NCI-H2081 (cell line): ENCODE data around the gene CIROP.
A peak's percentile ranks its signal among the peaks of the same experiment; 100 is the strongest.

Experiments
- DNase-seq, 2 experiments: peaks; one replicate each; lab custom pipeline; 2025; lab: John Stamatoyannopoulos, UW

Gene CIROP

DNA sequence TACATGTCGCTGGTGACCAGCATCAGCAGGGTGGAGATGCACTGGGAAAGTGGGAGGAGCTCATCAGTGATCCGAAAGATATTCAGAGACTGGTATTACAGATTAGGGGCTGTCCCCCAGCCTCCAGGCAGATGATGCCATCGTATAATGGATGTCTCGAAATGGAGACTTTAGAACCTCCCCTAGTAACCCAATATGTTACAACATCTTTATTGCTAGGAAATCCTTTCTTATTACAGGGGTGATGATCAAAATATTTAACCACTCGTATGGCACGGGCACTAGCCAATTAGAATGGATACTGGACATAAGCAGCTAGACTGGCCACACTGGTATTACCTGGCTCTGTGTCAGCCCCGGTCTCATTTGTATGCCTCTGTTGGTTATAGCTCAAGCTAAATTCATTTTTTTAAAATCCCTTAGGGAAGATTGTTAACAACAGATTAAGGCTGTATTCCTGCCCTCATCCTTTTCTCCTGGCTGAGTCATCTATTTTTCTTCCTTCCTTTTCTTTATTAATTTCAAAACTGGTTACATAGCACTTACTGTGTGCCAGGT, 25.0 kb upstream of the CIROP start:
- no peak for DNase-seq

DNA sequence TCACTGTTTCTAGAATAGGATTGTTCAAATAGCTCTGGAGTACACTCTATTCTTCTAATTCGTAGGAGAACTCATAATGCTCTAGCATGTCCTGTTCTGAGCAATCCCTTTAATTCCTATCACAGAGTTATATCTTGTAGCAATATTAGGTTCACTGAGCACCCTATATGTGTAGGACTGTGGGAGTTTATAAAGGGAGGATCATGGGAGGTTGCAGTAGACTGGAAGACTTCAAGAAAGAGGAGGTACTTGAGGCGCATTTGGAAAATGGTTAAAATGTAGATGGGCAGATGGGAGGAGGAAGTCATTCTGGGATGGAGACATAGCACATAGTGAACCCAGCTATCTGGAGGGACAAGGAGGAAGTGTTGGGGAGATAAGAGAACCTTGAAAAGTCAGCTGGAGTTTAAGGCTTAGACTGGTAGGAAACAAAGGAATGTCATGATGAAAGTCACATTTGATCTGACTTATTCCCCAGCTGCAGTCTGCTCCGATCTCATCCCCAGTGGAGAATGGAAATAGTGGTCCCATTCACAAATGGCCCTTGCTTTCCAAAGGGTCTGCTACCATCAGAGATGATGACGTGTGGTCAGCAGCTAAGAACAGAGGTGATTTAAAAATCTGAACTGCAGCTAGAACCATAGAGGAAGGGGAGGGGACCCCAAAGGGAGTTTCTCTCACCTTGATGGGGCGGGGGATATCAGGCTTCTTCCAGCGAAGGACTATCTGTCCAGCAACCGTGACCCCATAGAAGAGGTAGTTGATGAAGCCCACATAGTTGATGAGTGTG, 24.4 kb upstream of the CIROP start:
- DNase-seq, result no peak

DNA sequence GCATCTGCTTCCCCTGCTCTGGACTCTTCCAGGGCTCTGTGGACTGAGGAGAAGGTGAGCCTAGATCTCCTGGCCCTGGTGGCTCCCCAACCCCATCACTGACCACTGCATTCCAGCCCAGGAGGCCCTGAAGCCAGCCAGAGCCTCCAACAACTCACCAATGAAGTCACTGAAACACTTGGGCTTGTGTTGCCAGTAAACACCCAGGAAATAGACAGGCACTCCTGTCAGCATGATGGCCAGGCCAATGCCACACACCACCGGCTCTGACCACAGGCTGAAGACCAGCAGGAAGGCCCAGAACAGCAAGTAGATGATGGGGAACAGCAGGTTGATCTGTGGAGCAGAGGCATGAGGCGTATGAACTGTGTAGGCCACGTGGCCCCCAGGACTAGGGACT, 23.1 kb upstream of the CIROP start:
- no peak for DNase-seq

DNA sequence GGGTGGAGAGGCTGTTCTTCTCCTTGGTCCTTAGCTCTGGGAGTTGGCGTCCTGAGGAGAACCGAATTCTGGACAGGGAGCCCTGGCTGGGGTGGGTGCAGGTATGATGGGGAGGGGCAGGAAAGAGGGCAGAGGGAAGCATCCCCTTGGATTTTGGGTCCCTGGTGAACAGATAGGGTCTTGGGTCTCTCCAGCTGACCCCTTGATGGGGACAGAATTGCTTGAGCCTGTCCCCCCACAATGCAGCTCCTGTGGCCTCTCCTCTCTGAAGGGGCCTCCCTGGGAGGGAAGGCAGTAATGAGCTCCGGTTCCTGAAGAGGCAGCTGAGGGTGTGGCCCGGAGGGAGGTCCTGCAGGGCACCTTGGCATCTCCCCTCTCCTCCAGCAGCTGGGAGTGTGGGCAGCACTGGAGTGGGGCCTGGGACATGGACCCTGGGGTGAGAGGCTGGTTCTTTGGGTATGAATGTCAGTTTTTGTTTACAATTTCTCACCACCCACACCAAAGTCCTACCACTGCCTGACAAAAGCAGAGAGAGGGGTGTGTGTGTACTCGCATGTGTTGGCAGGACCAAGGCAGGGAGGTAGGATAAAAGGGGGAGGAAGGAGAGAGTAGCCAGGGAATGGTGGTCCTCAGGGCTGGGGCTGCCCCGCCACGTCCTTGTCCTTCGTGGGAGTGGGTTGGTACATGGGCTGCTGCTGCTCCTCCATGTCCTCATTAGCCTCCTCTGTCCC, 21.9 kb upstream of the CIROP start:
- DNase-seq, result no peak

DNA sequence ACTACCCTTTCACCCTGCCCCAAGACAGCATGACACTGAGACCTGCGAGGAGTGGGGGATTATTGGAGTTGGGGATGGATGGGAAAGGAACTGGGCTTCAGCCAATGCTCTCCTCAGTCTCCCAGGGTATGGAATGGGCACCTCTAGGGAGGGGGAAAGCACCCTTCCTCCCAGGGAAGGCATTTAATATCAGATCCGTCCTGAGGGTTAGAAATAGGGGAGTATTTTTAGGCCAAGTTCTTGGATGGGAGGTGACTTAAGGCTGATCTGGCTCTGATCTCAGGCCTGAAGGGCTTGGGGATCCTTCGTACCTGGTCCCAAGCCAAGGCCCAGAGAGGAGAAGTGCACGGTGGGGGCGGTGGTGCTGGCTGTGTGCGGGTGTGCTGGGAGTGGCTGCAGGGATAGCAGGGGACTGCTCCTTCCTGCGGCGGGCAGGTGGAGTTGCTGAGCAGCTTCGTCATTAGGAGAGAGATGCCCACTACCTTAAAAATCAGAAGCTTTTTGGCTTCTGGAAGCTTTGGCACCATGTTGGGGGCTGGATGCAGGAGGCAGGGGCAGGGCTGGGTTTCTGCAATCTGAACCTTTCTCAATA, 21.2 kb upstream of the CIROP start:
- DNase-seq, result no peak

DNA sequence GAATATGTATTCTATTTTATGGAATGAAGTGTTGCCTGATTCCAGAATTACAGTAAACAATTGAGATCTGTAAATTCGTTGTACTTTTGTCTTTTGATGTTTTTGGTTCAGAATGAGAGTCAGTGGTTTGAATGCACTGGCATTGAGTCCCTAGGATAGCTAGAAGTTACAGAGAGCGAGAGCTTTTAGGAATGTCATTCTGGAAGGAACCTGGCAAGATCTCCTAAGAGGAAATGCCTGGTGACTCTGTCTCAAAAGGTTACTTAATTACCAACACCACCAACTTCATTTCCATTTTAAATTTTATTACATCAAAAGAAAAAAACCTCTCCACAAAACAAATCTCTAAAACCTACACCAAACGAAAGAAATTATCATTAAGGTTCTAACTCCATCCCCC, 20.2 kb upstream of the CIROP start:
- no peak for DNase-seq

DNA sequence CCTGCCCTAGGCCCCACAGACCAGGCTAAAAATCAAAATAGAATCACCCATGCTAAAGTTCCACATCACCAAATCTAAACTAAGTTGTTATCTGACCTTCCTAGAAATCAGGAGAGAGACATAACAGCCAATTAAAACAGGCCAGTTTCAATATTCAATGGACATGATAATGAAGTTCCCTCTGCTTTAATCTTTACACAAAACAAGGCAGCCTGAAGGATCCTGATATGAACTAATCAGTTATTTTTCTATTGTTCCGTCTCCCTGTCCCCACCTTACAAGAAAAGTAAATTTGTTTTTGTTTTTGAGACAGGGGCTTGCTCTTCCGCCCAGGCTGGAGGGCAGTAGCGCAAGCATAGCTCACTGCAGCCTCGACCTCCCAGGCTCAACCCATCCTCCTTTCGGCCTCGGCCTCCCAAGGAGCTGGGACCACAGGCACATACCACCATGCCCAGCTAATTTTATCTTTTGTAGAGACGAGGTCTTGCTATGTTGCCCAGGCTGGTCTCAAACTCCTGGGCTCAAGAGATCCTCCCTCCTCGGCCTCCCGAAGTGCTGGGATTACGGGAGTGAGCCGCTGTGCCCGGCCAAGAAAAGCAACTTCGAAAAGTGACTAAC, 19.7 kb upstream of the CIROP start:
- no peak for DNase-seq

DNA sequence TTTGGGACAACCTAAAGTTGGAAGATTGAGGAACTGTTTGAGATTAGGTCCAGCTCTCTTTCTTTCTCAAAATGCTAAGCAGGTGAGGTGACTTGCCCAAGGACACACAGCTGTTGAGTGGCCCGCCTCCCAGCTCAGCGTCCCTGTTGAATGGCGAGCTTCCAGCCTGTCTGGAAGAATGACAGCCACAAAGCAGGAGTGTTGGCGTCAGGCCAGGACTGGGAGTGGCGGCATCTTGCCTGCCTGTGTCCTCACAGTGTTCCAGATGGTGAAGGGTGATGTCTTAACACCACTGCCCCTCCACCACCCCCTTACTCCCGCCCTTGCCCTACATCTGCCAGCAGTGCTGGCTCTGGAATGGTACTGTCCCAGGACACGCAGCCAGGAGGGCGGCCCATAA, 18.6 kb upstream of the CIROP start:
- DNase-seq, result peak; percentile 10 to 33

DNA sequence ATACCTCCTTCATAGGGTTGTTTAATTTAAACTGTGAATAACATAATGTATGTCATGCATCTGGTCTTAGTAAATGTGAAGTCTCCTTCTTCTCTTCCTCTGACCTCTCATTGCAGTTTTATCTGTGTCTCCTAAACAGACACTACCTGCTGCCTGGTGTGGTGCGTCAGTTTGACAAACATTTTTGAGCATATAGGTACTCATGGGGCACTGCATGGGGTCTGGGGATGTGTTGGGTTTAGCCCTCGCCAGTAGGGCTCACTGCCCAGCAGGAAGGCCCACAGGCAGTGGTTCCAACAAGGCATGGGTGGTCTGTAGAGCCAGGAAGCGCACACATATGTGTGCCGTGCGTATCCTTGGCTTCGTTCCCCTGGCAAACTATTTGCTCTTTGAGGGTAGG, 17.3 kb upstream of the CIROP start:
- no peak for DNase-seq

DNA sequence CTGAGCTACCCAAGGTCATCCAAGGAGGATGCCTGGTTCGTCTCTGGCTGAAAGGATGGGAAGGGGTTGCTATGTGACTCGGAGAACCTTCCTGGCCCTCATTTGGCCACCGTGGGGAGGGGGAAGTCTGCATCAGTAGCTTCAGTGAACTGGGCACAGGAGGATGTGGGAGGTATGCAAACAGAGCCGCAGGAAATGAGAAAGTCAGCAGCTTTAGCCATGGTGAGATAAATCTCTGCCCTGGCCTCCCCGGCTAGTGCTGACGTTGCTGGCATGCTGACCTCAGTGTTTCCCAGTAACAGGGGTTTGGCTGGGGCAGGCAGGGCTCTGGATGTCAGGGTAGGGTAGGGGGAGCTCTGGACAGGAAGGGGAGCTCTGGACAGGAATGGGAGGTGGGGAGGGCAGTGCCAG, 16.6 kb upstream of the CIROP start:
- no peak for DNase-seq

DNA sequence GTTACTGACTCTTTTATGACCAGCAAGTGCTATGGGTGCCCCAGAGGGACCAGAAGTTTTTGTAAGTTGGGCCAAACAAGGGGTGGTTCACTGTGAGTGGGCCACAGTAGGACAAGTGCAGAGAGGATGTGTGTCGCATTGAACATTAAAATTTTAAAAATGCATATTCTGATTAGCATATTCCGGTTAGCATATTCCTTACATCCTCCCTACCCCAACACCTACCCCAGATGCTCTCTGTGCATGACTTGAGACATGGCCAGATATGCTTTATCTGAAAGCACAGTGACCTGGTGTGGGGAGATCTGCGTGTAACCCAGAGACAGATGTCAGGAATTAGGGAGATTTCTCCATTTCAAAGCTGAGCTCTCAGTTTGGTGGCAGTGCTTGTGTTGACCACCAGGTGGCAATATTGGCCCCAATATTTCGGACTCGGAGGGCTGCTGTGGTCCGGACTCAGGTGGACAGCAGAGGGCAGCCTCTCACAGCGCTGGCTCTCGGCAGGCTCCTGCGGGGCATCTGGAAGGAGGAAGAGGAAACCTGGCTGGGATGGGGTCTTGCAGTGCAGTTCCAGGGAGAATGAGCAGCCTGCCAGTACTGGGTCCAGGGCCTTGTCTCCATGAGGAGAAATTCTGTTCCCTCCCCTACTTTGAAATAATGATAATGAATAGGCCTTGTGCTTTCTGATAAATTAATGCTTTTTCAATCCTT, 15.9 kb upstream of the CIROP start:
- peak; percentile 78 to 79 for DNase-seq

DNA sequence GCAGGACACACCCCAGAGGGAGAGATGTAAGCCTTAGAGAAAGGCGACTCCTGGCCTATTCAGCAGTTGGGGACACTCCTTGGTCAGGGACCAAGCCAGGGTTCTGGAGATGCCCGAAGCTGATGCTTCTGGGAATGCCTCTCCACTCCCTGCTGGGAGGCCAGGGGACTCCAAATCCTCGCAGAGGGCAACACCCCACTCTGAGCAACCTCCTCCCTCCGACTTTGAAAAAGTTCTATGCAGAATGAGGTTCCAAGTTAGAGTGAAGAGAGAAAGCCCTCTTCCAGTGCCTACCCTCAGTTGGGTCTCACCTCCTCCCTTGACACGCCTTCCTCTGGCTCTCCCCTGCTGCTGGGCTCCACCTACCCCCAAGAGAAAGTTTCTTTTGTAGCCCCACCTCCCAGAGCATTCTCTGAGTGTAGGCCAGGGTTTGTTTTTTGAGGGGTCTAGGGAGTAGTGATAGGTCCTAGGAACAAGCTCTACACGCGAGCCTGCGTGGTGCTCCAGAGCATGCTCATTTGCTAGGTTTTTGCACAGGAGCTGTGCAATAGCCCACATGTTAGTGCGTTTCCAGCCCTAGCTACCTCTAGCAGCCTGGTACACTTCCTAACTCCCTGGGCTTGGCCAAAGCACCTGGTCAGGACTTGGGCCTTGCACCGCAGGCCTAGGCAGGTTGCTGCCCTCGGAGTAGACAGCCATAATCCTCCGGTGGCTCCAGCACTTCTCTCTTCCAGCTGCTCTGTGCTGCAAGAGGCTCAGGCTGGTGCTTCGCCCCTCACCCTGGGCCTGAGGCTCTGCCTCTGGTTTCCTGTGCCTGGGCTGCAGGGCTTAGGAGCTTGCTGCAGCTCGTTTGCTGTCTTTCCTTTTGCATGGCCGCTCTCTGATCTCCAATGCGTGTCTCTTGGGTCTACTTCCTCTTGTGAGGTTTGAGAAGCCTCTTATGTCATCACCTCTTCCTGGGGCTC, 14.9 kb upstream of the CIROP start:
- no peak for DNase-seq

DNA sequence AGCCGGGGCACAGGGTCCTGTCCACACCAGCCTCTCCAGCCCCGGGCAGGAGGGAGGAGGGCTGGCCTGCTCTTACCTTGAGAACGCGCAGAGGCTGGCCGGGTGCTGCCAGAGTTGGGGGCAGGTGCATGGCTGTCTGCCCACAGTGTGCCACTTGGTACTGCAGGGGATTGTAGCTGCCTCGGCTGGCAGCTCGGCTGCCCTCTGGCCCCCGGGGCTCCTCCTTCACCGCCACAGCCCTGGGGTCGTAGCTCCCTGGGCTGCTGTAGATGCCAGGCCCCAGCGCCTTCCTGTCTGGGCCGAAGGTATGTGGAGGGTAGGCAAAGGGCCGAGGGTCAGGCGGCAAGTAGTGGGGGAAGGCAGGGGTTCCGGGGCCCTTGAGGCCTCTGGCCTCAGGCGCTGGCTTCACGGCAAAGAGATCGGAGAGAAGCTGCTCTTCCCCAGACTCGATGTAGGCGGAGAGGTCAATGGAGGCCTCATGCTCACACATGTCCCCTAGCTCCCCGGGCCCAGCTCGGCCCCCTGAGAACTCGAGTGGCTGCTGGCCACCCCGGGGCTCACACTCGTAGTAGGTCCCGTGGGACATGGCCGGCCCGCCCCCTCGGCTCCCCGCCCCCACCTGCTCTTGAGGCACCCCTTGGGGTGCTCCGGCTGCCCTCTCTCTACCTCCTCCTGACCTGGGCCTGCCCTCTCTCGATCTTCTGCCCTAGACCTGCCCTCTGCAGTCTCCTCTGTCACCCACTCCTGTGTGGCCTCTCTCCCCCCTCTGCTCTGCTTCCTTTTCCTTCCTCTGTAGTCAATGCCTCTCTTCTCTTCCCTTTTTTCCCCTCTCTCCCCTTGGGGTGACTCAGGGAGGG, 13.9 kb upstream of the CIROP start, which contains the start of gene CEBPE:
CEBPE (minus strand) TSS at position 750 of the 857 bp plus-strand sequence; CDS start at position 586, 164 bp downstream.
- DNase-seq, result no peak

DNA sequence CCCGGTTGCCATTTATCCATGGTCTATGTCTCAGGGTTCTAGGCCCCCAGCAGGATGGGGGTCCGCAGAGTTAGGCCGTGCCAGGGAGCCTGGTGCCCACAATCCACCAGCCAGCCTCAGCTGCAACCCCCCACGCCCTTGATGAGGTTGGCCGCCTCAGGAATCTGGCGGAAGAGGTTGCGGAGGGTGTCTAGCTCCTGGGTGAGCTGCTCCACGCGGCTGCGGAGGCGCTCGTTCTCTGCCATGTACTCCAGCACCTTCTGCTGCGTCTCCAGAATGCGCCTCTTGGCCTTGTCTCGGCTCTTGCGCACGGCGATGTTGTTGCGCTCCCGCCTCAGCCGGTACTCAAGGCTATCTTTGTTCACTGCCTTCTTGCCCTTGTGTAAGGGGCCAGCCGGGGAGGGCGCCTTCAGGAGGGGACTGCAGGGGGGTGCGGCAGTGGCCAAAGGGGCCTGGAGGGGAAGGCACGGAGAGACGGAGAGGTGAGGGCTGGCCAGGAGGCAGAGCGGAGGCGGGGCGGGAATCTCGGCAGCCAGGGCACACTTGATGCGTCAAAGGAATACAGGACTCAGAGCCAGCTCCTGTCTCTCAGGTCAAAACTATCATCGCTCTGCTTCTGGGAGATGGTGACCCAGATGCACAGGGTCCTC, 12.7 kb upstream of the CIROP start:
- no peak for DNase-seq

DNA sequence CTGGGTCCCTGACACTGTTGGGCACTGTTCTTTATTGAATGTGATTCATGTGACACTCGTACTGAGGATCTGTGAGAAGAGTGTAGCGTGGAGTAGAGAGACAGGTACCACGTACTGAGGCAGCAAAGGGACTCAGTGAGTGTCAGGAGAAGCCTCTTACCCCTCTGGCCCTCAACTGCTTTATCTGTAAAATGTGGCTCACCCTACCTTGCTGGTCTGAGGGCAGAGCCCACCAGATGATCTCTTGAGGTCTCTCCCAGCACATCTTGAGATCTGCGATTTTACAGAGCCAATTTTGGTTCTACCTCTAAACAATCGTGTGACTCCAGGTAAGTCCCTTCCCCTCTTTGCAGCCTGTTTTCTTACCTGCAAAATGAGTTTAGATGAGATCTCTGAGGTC, 11.1 kb upstream of the CIROP start:
- no peak for DNase-seq

DNA sequence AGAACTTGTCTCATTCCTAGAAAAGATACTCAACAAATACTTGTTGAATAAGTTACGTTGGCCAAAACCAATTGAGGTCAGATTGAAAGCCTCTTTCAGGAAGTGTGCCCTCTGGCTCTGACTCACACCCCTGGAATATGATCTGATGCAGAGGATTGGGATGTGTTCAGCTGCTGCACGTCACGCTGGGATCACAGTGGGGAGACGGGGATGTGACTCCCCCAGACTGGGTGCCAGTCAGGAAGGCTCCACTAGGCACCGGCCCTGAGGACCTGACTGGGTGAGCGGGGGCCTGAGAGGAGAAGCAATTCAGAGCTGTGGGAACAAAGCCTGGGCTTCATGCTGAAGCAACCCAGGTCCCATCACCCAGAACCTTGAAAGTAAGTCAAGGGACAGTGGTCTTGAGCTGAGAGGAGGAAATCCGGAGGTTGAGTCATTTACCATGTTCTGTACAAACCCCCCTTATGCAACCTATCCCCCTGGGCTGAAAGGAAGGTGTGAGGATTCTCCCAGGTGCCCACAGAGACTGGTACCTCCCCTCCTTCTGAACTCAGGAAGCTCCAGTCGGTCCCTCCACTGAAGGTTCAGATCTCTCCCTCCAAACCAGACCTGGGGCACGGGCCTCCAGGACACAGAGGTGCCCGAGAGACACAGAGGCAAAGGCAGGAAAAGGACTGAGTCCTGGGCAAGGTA, 10.4 kb upstream of the CIROP start:
- DNase-seq, result no peak

DNA sequence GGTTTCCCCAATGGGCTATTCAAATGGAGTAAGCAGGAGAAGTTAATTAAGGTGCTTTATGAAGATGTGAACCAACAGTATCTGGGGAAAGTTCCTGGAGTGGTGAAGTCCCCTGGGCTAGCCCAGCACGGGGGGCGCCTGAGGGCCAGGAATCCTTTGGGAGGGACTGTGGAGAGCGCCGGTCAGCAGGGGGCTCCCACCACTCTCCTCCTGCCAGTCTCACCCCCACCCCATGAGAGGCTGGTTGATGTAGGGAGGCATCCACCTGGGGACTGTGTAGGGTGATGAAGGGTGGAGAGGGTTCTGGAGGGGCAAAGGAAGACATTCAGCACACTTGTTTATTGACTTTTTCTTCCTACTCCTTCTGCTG, 9.9 kb upstream of the CIROP start:
- no peak for DNase-seq

DNA sequence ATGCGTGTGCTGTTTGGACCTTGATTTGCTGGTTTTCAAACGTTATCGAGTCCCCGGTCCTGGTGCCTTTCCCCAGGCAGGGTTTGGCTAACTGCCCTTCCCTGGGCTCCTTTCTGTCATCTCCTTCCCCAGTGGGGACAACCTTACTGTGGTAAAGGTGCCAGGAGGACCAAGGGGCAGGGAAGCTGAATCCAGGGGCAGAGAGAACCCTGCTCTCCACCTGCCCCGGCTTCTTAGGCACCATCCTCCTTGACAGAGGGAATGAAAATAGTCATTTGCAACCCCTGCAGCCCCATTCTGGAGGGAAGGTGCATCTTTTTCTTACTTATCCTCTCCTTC, 9.3 kb upstream of the CIROP start:
- no peak for DNase-seq
